ENCODE measurements around the gene CCDC63.
"Not testable (repeated sequence)": the region's sequence is repeated elsewhere in the genome, so short reads cannot be mapped to it uniquely, and the experiment has no call there.

Gene CCDC63

DNA sequence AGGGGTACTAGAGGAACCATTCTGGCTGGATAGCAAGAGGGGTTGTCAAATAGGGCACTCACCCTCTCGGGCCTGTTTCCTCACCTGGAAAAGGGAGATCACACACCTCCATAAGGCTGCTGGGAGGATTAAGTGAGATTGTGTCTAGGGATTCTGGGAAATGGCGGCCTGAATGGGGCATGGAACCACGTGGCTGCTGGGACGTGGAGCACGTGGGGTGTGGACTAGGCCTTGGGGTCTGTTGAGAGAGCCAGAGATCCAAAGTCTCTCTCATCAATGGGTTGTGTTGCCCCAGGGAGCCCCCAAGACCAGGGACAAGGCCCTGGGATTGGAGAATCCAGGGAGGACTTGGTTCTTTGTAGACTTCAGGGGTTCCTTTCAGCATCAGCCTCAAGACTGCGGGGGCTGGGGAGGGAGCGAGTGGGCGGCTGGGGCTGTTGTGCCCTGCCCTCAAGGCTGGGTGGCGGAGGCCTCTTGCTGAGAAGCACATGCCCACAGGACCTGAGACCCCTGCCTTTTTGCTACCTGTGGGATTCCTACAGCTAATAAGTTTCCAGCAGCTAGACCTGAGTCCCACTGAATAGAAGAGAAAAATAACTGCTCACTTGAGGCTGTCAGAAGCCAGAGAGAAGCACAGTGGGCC, 77.0 kb downstream of the CCDC63 start:
- no peak for DNase-seq

DNA sequence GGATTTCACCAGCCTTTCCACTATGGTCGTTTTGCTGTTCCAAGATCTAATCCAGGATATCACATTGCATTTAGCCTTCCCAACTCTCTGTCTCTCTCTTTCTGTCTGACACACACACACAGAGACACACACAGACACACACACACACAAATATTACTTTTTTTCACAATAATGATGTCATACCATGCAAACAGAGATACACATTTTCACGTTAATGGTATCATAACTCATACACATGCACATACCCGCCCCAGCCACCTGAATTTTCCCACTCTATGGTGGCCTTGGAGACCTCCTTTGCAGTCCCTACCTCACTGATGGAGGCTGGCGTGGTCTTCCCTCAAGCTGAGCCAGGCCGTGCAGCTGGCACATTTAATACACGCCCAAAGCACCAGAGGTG, 80.8 kb downstream of the CCDC63 start:
- no peak for DNase-seq

DNA sequence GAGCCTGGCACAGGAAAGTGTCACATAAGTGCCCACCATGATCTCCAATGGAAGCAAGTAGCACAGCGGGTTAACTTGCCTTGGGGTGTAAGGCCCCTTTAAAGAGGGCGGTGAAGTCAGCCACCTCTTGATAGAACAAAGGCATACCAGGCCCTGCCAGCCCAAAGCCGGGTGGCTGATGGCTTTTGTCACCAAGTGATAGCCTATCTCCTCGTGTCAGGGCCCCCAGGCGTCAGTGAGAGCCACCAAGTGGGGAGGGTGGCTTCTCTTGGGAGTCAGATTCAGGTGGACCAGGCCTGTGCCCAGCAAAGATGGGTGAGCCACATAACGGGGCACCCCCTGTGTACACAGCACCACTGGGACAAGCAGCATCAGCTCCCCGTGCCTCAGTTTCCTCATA, 81.9 kb downstream of the CCDC63 start:
- DNase-seq, result no peak

DNA sequence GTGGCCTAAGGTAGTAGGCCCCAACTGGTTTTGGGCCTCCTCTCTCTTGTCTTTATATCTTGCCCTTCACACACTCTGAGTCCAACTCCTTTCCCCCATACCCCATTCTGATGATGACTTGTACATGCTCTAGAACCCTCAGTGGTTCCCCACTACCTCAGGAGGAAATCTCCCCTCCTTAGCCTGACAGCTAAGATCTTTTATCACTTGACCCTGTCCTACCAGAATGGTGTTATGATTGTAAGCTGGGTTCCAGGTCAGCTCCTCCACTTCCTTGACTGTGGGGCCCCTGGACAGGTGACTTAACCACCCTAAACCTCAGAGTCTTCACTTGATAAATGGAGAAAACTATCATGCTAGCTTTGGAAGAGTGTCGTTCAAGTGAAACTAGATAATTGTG, 83.0 kb downstream of the CCDC63 start:
- peak; percentile 18 for DNase-seq

DNA sequence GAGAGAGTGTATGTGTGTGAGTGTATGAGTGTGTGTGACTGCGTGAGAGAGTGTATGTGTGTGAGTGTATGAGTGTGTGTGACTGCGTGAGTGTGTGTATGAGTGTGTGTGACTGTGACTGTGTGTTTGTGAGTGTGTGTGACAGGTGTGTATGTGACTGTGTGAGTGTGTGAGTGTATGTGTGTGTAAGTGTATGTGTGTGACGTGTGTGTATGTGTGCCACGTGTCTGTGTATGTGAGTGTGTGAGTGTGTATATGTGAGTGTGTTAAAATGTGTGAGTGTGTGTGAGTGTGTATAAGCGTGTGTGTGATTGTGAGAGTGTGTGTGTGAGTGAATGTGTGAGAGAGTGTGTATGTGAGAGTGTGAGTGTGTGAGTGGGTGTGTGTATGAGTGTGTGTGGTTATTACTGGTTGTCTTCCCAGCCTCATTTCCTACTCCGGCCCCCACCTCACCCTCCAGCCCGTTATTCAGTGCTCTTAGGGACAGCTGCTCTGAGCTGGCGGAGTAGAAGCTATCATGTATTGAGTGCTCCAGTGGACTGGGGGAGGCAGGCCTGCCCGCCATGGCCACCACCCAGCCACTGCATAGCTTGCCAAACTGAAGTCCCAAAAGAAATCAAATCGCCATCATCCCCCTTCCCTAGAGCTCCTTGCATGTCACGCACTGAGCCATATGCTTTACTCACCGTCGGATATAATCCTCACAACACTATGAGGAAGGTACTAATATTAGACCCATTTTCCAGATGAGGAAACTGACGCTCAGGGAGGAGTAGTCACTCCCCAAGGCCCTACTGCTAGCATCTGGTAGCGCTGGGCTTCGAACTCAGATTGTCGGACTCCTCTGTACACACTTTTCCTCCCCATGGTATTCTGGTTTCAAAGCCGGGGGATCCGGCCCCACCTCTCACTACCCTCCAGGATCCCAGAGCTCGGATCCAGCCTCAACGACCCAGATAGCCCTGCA, 83.8 kb downstream of the CCDC63 start:
- DNase-seq, result peak; percentile 12

DNA sequence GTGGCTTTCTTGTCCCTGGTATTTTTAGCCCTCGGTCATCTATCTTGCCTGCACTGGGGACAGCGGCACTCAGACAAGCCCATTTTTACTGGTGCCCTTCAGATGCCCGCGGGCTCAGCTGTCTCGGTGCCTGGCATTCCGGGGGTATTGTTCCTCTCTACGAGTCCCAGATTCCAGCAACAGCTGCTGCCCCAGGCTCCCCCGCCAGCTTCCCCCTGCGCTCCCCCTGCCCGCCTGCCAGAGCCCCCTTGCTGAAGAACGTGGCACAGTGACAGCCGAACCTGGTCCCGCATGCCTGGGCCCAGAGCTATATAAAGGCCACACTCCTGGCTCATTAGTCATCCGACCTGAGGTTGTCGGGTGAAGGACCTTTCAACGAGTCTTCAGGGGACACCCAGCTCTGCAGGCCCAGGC, 84.5 kb downstream of the CCDC63 start:
- peak; percentile 37 for DNase-seq

DNA sequence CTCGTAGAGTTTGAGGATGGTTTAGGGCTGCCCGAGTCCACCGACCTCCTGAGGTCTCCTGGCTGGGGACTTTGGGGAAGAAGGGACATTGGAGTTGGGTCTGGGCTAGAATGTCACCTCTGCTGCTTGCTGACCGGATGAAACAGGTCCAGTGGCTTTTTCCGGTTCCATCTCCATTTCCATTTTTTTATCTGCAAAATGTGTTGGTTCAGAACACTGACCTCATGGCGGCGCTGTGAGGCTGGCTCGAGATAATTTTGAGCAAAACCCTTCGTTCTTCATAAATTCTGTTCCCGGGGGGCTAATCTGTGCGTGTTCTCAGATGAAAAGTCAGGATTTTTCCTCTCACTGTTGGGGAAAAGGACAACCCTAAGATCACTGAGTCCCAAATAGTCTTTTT, 85.3 kb downstream of the CCDC63 start:
- DNase-seq, result peak; percentile 34

DNA sequence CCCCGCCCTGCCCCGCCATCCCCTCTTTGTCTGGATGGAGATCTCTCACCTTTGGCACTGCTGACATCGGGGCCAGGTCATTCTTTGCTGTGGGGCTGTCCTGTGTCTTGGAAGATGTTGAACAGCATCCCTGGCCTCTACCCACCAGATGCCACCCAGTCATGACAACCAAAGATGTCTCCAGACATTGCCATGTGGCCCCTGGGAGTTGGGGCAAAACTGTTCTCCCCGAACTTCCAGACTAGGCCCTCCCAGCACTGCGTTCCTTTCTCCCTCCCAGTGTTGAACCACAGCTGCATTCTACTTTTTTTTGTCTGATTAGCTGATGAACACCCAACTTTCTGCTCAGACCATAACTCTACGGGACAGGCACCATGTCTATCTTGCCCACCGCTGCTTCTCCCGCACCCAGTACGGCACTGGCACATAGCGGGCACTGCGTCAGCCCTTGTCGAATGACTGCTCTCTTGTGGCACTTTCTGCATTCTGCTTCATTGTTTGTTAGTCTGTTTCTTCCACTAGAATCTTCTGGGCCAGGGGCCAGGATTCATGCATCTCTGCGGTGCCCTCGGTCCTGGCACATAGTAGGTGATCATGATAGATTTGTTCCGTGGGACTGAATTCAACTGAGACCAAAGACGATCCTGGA, 86.7 kb downstream of the CCDC63 start:
- no peak for DNase-seq

DNA sequence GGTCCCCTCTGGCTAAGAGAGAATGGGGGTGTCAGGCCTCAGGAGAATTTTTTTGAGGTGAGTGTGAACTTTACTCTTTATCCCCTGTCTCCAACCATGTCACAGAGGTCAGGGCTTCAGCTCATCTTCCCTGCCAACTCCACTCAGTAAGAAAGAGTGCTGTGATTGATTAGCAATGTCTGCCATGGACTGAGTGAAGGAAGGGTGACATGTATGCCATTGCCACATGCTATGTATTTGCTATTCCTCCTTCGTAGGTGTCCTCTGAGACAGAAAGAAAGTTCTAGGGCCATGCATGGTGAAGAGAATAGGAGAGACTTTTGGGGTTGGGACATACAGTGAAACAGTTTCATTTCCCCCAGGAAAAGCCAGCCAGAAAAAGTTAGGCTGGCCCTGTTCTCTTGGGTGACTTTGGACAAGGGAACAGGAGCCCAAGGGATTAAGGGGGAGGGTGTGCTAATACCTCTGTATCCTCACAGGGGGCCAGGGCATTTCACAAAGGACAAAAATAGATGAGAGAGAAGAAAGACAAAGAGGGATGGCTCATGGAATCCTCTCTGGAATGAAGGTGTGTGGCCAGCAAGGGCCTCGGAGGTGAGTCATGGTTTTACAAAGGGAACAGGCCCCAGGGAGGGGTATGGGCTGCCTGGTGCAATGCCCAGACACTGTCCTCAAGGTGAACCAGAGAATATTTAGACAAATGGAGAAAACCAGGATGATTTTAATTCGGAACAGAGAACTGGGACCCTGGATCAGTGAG, 87.5 kb downstream of the CCDC63 start:
- DNase-seq, result no peak

DNA sequence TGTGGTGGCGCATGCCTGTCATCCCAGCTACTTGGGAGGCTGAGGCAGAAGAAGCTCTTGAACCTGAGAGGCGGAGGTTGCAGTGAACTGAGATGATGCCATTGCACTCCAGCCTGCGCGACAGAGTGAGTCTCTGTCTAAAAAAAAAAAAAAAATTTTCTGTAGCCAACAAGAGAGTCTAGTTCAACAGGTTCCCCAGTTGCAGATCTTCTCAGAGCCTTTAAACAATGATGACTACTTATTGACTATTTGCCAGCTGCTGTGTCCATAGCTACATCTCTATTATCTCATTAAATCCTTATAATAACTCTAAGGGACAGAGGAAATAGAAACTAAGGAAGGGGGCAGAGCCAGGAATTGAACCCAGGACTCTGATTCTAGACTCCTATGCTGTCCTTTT, 88.8 kb downstream of the CCDC63 start:
- DNase-seq, result no peak

DNA sequence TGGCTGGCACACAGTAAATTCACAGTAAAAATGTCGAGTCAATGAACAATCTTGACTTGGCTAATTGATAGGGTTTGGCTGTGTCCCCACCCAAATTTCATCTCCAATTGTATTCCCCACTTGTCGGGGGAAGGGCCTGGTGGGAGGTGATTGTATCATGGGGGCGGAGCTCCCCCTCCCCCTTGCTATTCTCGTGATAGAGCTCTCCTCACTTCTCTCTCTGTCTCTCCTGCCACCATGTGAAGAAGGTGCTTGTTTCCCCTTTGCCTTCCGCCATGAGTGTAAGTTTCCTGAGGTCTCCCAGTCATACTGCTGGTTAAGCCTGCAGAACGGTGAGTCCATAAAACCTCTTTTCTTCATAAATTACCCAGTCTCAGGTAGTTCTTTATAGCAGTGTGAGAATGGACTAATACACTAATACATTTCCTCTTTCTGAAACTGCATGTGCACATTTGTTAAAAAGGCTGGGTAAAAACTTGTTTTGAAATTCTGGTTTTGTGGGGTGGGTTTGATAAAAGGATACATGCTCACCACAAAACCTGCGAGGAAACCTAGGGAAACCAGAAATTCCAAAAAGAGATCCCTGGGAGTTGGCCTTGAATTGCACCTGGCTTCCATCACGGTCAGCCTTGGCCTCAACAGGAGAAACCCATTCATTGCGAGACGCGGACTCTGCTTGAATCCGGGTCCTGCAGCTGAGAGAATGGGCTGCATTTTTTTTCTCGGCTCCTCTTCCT, 89.7 kb downstream of the CCDC63 start:
- DNase-seq, result no peak

DNA sequence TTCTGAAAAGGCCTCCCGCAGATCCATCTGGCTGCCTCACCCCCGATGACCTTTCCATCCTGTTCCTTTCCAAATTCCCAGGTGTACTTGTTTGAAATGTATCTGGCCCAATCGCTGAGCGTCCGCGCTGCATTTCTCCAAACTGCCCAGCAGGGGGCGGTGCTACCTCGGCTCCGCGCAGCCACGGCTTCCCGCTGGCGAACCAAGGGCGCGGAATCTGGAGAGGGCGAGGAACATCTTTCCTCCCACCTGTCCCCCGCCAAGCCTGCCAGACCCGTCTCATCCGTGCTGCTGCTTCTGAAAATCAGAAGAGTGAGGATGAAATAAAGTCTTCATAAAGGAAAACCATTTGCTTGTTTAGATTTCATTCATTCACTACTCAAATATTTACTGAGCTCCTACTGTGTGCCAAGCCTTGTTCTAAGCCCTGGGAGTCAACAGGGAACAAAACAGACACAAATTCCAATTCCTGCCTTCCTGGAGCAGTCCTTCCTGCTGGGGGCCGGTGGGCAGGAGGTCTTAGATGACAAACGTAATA, 90.4 kb downstream of the CCDC63 start:
- peak; percentile 90 for DNase-seq

DNA sequence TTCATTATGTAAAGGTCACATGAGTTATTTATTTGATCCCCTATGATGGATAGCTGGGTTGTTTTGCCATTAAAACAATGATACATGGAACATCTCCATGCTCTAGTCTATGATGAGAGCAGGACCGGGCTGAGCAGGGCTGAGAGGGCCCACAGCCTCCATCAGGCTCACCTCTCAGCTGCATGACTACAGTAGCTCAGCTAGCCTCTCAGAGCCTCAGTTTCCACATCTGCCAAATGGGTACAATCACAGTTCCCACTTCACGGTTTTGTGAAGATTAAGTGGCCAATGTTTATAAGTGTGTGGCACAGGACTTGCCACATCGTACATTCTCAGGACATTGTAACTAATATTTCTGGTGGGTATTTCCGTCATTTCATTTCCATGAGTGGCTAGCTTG, 93.5 kb downstream of the CCDC63 start:
- no peak for DNase-seq

DNA sequence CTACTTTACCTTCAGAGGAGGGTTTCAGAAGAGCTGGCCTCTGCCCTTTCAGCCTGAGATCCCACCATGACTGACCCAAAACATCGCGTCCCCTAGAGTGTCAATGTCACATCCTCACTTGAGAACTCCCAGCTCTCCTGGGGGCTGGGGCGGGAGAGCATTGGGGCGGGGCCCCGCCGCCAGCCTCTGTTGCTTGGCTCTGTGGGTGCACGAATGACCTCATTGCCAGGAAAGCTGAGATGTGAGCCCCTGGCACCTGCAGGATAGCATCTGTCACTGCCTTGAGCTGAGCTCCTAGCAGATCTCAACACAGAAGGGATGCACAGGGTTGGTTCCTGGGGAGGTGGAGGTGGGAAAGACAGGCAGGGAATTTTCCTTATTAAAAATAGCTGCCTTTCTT, 94.1 kb downstream of the CCDC63 start:
- no peak for DNase-seq

DNA sequence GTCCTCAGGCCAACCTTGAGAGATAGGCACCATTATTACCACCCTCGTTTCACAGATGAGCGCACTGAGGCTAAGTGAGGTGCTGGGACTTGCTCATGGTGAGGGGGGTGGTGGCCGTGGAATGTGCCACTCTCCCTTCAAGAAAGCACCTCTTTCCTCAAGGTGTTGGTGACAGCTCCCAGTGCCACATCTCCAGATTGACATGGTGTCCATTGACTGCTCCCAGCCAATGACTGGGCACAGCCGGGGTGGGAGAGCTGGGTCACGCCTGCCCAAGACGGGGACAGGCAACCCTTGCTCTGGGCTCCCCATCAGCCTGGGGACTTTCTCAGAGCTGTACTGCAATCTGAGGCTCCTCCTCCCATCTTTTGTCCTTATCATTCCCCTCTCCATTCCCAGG, 94.6 kb downstream of the CCDC63 start:
- no peak for DNase-seq

DNA sequence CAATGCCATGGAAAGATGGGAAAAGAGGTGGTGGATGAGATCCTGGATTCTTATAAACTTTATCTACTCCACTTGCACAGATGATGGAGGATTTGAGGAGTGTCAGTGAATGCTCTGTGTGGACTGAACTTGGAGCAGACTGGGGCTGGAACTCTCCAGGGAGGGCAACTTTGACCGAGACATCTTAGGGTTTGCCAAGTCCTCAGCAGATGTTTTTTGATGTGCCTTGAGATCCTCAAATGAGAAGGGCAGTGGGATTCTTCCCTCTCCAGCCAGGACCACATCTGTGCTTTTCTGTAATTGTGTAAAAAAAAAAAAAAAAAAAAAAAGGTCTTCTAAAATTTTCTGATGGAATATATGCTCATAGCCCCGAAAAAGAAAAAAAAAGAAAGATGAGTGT, 96.6 kb downstream of the CCDC63 start:
- no peak for DNase-seq

DNA sequence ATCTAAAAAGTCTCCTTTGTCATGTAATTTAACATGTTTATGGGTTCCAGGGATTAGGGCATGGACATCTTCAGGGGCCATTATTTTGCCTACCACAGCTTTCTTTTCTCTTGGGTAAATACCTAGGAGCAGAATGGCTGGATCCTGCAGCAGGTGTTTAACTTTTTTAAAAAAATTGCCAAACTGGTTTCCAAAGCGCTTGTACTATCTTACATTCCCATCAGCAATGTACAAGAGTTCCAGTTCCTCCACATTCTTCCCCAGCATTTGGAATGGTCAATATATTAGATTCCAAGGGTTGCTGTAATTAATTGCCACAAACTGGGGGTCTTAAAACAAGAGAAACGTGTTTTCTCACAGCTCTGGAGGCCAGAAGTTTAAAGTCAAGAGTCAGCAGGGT, 101.3 kb downstream of the CCDC63 start:
- no peak for DNase-seq

DNA sequence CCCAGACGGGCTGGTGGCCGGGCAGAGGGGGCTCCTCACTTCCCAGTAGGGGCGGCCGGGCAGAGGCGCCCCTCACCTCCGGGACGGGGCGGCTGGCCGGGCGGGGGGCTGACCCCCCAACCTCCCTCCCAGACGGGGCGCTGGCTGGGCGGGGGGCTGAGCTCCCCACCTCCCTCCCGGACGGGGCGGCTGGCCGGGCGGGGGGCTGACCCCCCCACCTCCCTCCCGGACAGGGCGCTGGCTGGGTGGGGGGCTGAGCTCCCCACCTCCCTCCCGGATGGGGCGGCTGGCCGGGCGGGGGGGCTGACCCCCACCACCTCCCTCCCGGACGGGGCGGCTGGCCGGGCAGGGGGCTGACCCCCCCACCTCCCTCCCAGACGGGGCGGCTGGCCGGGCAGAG, 103.7 kb downstream of the CCDC63 start:
- not testable (repeated sequence) for DNase-seq

DNA sequence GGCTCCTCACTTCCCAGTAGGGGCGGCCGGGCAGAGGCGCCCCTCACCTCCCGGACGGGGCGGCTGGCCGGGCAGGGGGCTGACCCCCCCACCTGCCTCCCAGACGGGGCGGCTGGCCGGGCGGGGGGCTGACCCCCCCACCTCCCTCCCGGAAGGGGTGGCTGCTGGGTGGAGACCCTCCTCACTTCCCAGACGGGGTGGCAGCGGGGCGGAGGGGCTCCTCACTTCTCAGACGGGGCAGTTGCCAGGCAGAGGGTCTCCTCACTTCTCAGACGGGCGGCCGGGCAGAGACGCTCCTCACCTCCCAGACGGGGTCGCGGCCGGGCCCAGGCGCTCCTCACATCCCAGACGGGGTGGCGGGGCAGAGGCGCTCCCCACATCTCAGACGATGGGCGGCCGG, 104.1 kb downstream of the CCDC63 start:
- DNase-seq, result not testable (repeated sequence)
